DMS53 (cell line): Measurements from ENCODE around the gene TMEM63A.

Source experiments
- DNase-seq: peaks from one replicate; lab custom pipeline; 2025; lab: John Stamatoyannopoulos, UW

The TMEM63A gene

GRCh38 chr1:225886159-225887029, 4.2 kb upstream of the TMEM63A start:
- peak; percentile 81 for DNase-seq

GRCh38 chr1:225885336-225885735, 3.2 kb upstream of the TMEM63A start:
- no peak for DNase-seq

GRCh38 chr1:225883616-225884265, 1.6 kb upstream of the TMEM63A start:
- DNase-seq = peak; percentile 30

- peak; percentile 75 for DNase-seq
Observed at GRCh38 chr1:225882694-225883615, 775 bp upstream of the TMEM63A start.

GRCh38 chr1:225881081-225881958, 860 bp downstream of the TMEM63A start:
- DNase-seq = peak; percentile 85

- DNase-seq = peak; percentile 83
Observed at GRCh38 chr1:225880636-225881035, 1.5 kb downstream of the TMEM63A start.

GRCh38 chr1:225880222-225880588, 2.0 kb downstream of the TMEM63A start:
- peak; percentile 89 for DNase-seq

- peak; percentile 80 for DNase-seq
Observed at GRCh38 chr1:225879521-225880221, 2.5 kb downstream of the TMEM63A start.

- DNase-seq = peak; percentile 70
Observed at GRCh38 chr1:225878282-225878681, 3.9 kb downstream of the TMEM63A start.

- DNase-seq = peak; percentile 52
Observed at GRCh38 chr1:225877580-225877979, 4.6 kb downstream of the TMEM63A start.

GRCh38 chr1:225876900-225877510, 5.2 kb downstream of the TMEM63A start:
- DNase-seq = no peak

- peak; percentile 97 for DNase-seq
Observed at GRCh38 chr1:225875044-225875815, 7.0 kb downstream of the TMEM63A start.

GRCh38 chr1:225874431-225874830, 7.7 kb downstream of the TMEM63A start:
- no peak for DNase-seq

- DNase-seq = peak; percentile 37
Observed at GRCh38 chr1:225873281-225873850, 8.8 kb downstream of the TMEM63A start.

GRCh38 chr1:225872075-225872430, 10.1 kb downstream of the TMEM63A start:
- DNase-seq = peak; percentile 67

- DNase-seq = peak; percentile 95
Observed at GRCh38 chr1:225871359-225872074, 10.7 kb downstream of the TMEM63A start.

GRCh38 chr1:225870911-225871310, 11.3 kb downstream of the TMEM63A start:
- DNase-seq = peak; percentile 80

GRCh38 chr1:225868631-225869330, 13.4 kb downstream of the TMEM63A start:
- DNase-seq = no peak
